Dendritic cell treated with granulocyte-macrophage colony-stimulating factor and Interleukin-4, amounts not matched to agents 40 ng/mL and 50 ng/mL, for 4 days (primary cell): ENCODE results near the gene MLC1.

Experiments
- H3K27ac Mint-ChIP-seq: one replicate; pipeline ENCODE4 v1.8.0; 2022; ENCODE audit warnings: mild to moderate bottlenecking, mixed read lengths
- H3K27me3 Mint-ChIP-seq: one replicate; pipeline ENCODE4 v1.8.0; 2022; ENCODE audit warnings: mild to moderate bottlenecking, mixed read lengths
- H3K36me3 Mint-ChIP-seq: one replicate; pipeline ENCODE4 v1.8.0; 2022; ENCODE audit warnings: low read depth, mixed read lengths
- H3K4me1 Mint-ChIP-seq: one replicate; pipeline ENCODE4 v1.8.0; 2022; ENCODE audit warnings: low read depth, mixed read lengths
- H3K4me3 Mint-ChIP-seq: one replicate; pipeline ENCODE4 v1.8.0; 2022; ENCODE audit warnings: mild to moderate bottlenecking, moderate library complexity, mixed read lengths
- H3K9me3 Mint-ChIP-seq: one replicate; pipeline ENCODE4 v1.8.0; 2022; ENCODE audit warnings: mixed read lengths
- intact Hi-C: fragments of 100-400 bp; cut with micrococcal nuclease; formaldehyde crosslinking; loops from one replicate; pipeline ENCODE4 v1.15.0; 2022

Gene MLC1

DNA sequence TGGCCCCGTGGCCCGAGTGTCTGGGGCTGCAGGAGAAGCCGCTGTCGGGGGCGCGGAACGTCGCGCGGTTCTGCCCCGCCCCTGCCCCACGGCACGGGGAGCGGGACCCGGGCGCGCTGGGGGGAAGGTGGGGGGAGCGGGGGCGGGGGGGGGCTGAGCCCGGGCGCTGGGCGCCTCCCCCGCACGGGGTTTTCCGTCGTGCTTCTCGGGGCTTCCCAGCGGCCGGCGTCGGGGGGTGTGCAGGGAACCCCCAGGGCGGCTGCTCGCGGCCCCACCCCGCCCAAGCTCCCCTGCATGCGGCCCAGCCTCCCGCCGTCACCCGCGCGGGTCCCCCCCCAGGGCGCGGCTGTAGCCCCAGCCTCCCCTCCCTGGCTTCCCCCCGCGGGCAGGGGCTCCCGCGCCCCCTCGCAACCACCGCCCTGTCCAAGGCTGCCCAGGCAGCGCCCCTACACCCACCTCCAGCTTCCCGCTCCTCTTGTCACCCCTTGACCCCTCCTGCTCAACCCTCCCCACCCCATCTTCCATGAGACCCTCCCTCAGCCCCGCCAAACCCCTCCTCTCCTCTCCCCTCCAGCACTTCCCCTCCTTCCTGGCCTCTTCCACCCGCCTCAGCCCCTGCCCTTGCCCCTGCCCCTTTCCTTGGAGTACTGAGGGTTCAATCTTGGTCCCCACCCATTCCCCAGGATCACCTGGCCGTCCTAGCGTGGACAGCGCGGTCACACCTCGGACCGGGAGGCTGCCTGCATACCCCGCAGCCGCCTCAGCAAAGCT lies 74.4 kb downstream of the MLC1 start:
- peak overlapping the region; percentile 24 for H3K4me3 Mint-ChIP-seq
- no peaks in the 10 kb centered on the region for H3K9me3 Mint-ChIP-seq
- H3K27ac Mint-ChIP-seq, result peak overlapping the region; percentile 60
- H3K36me3 Mint-ChIP-seq, result no peaks in the 10 kb centered on the region
- peaks cover 9% of the 10 kb centered on the region for H3K4me1 Mint-ChIP-seq
- H3K27me3 Mint-ChIP-seq, result peaks cover 64% of the 10 kb centered on the region
- intact Hi-C loops, result no loop called here

DNA sequence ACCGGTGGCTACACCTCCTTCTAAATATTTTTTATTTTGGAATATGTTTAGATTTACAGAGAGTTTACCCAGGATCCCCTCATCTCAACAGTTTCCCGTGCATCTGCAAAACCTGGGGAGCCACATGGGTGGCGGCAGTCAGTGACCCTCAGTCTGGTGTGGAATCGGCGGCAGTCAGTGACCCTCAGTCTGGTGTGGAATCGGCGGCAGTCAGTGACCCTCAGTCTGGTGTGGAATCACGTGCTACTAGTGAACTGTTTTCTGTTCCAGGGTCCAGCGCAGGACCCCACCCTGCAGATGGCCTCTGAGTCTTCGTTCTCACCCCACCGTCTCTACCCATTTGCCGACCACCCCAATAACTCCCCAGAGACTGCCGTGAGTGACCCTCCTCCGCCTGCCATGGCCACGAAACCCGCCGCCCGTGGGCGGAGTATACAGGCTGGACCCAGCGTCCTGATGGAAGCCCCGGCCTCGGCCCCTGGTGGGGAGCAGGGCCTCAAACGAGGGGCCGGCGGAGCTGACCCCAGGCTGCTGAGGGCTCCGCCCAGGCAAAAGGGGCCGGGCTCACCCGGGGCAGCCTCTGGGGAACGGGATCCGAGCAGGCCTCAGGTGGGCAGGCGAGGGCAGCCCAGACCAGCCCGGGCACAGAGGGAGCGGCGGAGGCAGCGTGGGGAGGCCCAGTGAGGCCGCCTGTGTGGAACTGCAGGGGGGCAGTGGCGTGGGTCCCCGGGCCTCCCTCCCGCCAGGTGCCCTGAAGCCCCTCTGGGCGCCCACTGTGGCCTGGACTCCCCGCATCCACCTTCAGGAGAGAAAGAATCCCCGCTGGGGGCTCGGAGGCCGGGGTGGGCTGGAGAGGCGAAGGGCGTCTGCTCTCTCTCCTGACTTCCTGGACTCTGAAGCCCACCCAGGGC lies 75.2 kb downstream of the MLC1 start:
- intact Hi-C loops, result no loop called here
- H3K27me3 Mint-ChIP-seq, result peaks cover 58% of the 10 kb centered on the region

More for the DNA sequence above, 75.2 kb downstream of the MLC1 start:
- H3K27ac Mint-ChIP-seq, result no peak overlapping the region
- H3K36me3 Mint-ChIP-seq, result no peaks in the 10 kb centered on the region
- H3K4me1 Mint-ChIP-seq, result peaks cover 13% of the 10 kb centered on the region
- H3K9me3 Mint-ChIP-seq, result no peaks in the 10 kb centered on the region
- H3K4me3 Mint-ChIP-seq, result no peak overlapping the region
